SU-DHL-6 (cell line): ENCODE measurements around the gene HELQ.

Experiments used
- H2AFZ ChIP-seq: fragments of 200-600 bp; sonication (generic); 2 replicates; pipeline ENCODE4 v1.6.1; 2014; ENCODE audit warnings: low read depth, mild to moderate bottlenecking, moderate library complexity, mixed read lengths, antibody characterized with exemption, low read length; ENCODE audit not compliant: severe bottlenecking
- H3F3A ChIP-seq: fragments of 200-600 bp; shearing (Covaris generic); 2 replicates; pipeline ENCODE4 v1.6.0; 2016; ENCODE audit warnings: antibody characterized with exemption, mild to moderate bottlenecking; ENCODE audit not compliant: insufficient read depth
- H3K27ac ChIP-seq: fragments of 200-600 bp; sonication (generic); 2 replicates; pipeline ENCODE4 v1.5.1; 2016; ENCODE audit warnings: low read depth, mild to moderate bottlenecking, low read length, moderate library complexity, mixed read lengths
- H3K27me3 ChIP-seq: fragments of 200-600 bp; sonication (generic), shearing (Covaris generic); 2 replicates; pipeline ENCODE4 v1.6.0; 2014; ENCODE audit warnings: mild to moderate bottlenecking, low read length
- H3K36me3 ChIP-seq: fragments of 200-600 bp; sonication (generic); 2 replicates; pipeline ENCODE4 v1.6.1; 2014; ENCODE audit warnings: mild to moderate bottlenecking, low read length, mixed read lengths
- H3K4me2 ChIP-seq: fragments of 300-600, 200-600 bp; shearing (Covaris generic), sonication (generic); 2 replicates; pipeline ENCODE4 v1.6.0; 2014; ENCODE audit warnings: low read length, low read depth, mild to moderate bottlenecking; ENCODE audit not compliant: poor library complexity, severe bottlenecking
- H3K4me3 ChIP-seq: fragments of 200-600 bp; sonication (generic); 2 replicates; pipeline ENCODE4 v1.5.1; 2014; ENCODE audit warnings: antibody characterized with exemption, low read length, mild to moderate bottlenecking, mixed read lengths; ENCODE audit not compliant: insufficient read depth, poor library complexity, severe bottlenecking
- H3K79me2 ChIP-seq: fragments of 200-600 bp; sonication (generic); 2 replicates; pipeline ENCODE4 v1.6.1; 2014; ENCODE audit warnings: mild to moderate bottlenecking, low read length, moderate library complexity; ENCODE audit not compliant: insufficient read depth
- H3K9ac ChIP-seq: fragments of 200-600 bp; sonication (generic); 2 replicates; pipeline ENCODE4 v1.7.0; 2014; ENCODE audit warnings: mild to moderate bottlenecking, low read length
- H3K9me2 ChIP-seq: fragments of 200-600 bp; sonication (generic); replicated peaks from 2 replicates; pipeline ENCODE4 v1.6.1; 2014; ENCODE audit warnings: low read length; ENCODE audit not compliant: insufficient read depth
- H3K9me3 ChIP-seq: fragments of 200-600 bp; sonication (generic); 2 replicates; pipeline ENCODE4 v1.6.1; 2014; ENCODE audit warnings: low read length, mixed read lengths; ENCODE audit not compliant: insufficient read depth
- H4K20me1 ChIP-seq: fragments of 200-600 bp; sonication (generic); 2 replicates; pipeline ENCODE4 v1.6.1; 2014; ENCODE audit warnings: low read depth, mild to moderate bottlenecking, antibody characterized with exemption, low read length, moderate library complexity, mixed read lengths
- EZH2phosphoT487 ChIP-seq: fragments of 200-600 bp; sonication (generic), shearing (Covaris generic); conservative IDR thresholded peaks from 2 replicates; pipeline ENCODE4 v1.6.1; 2018; ENCODE audit warnings: mild to moderate bottlenecking, antibody characterized with exemption, low read length, moderate library complexity, mixed read lengths
- TF ChIP-seq, protein P1 (sequence below): fragments of 200-600 bp; sonication (generic); IDR thresholded peaks from one replicate; pipeline ENCODE4 v1.5.1; 2017; ENCODE audit warnings: antibody characterized with exemption, mild to moderate bottlenecking, low read length, moderate library complexity; ENCODE audit not compliant: insufficient read depth, poor library complexity, severe bottlenecking

Gene HELQ

DNA sequence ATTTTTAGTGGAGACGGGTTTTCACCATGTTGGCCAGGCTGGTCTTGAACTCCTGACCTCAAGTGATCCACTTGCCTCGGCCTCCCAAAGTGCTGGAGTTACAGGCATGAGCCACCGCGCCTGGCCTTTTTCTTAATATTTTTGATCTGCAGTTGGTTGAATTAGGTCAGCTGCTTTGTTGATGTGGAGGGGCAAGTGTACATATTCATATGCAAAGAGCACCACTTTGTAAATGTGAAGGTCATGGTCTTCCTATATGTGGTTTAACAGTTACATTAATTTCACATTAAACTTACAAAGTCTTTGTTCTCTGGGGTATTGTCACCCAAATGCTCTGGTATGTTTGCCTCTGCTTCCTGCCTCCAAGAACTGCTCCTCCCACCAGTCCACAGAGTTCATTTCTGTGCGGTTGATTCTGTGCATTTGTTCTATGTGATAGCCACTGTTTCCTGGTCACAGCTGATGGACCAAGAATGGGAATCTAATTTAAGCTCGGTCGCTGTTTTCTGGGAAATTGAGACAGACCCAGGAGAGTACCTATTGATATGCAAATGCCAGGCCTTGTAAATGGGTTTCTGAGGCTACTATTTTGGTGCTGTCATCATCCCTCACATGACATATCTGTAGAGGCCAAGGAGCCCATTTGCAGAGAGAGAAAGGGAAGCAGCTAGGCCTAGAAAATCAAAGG is 94.1 kb downstream of the HELQ start:
- Histone ChIP-seq H3K36me3 (no peaks in the 10 kb centered on the region), H2AFZ (no peak overlapping the region), H4K20me1 (no peaks in the 10 kb centered on the region), H3K9me3 (no peaks in the 10 kb centered on the region), H3K27ac (no peak overlapping the region), H3K79me2 (no peaks in the 10 kb centered on the region), H3K9me2 (no peaks in the 10 kb centered on the region), H3K4me3 (no peak overlapping the region), H3F3A (no peaks in the 10 kb centered on the region), H3K9ac (no peak overlapping the region), H3K4me2 (no peak overlapping the region), H3K27me3 (no peaks in the 10 kb centered on the region)
- TF ChIP-seq, protein P1, sequence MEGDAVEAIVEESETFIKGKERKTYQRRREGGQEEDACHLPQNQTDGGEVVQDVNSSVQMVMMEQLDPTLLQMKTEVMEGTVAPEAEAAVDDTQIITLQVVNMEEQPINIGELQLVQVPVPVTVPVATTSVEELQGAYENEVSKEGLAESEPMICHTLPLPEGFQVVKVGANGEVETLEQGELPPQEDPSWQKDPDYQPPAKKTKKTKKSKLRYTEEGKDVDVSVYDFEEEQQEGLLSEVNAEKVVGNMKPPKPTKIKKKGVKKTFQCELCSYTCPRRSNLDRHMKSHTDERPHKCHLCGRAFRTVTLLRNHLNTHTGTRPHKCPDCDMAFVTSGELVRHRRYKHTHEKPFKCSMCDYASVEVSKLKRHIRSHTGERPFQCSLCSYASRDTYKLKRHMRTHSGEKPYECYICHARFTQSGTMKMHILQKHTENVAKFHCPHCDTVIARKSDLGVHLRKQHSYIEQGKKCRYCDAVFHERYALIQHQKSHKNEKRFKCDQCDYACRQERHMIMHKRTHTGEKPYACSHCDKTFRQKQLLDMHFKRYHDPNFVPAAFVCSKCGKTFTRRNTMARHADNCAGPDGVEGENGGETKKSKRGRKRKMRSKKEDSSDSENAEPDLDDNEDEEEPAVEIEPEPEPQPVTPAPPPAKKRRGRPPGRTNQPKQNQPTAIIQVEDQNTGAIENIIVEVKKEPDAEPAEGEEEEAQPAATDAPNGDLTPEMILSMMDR, result no peak
- no peak for TF ChIP-seq EZH2phosphoT487

DNA sequence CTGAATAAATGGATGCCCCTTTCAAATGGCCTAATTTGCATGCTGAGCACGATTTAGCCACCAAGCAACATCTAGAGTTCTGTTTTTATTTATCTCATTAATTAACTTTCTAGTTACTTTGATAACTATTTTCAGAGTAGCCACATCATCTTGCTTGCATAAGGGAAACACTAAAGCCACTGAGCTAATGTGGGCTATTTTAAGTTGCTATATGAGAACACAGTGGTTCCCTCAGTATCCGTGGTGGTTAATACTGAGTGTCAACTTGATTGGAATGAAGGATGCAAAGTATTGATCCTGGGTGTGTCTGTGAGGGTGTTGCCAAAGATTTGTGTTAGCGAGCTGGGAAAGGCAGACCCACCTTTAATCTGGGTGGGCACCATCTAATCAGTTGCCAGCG is 95.6 kb downstream of the HELQ start:
- Histone ChIP-seq H3K9me3 (no peaks in the 10 kb centered on the region), H2AFZ (no peak overlapping the region), H3K27me3 (no peaks in the 10 kb centered on the region), H3K27ac (no peak overlapping the region), H4K20me1 (no peaks in the 10 kb centered on the region), H3K9me2 (no peaks in the 10 kb centered on the region), H3K79me2 (no peaks in the 10 kb centered on the region), H3K4me2 (no peak overlapping the region), H3K9ac (no peak overlapping the region), H3F3A (no peaks in the 10 kb centered on the region), H3K4me3 (no peak overlapping the region), H3K36me3 (no peaks in the 10 kb centered on the region)
- TF ChIP-seq EZH2phosphoT487, result no peak
- TF ChIP-seq, protein P1, result no peak

DNA sequence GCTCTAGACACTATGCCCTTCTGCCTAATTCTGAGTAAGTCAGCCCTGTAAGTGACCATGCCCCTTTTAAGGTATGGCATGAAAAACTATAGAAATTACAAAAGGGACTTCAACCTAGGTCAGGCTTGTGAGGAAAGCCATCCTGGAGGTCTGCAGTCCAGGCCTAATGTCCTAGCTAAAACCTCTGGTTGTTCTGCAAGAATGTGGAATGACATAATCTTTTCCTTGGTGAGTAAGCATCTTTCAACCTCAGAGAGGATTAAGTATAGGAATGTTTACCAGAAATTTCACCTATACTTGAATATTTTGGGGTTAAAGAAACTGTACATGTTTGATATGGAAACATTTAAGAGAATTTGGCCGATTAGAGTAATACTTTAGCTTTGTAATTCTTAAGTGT is 97.2 kb downstream of the HELQ start:
- Histone ChIP-seq H4K20me1 (no peaks in the 10 kb centered on the region), H3K9me2 (no peaks in the 10 kb centered on the region), H3K9me3 (no peaks in the 10 kb centered on the region), H3K4me2 (no peak overlapping the region), H3K27me3 (no peaks in the 10 kb centered on the region), H3K36me3 (no peaks in the 10 kb centered on the region), H2AFZ (no peak overlapping the region), H3F3A (no peaks in the 10 kb centered on the region), H3K27ac (no peak overlapping the region), H3K79me2 (no peaks in the 10 kb centered on the region), H3K4me3 (no peak overlapping the region), H3K9ac (no peak overlapping the region)
- TF ChIP-seq EZH2phosphoT487, result no peak
- TF ChIP-seq, protein P1, result no peak
